SK-N-SH treated with all-trans-retinoic acid at 6 μM for 48 hours (cell line): ENCODE data around the gene MYOM1.

ENCODE experiments used
- ISL1 ChIP-seq: fragments of 250-450 bp; sonication (Bioruptor Pico); IDR thresholded peaks from 2 replicates; pipeline ENCODE4 v2.1.2; 2022; ENCODE audit warnings: mild to moderate bottlenecking, moderate library complexity
- OSR1 ChIP-seq: fragments of 250-450 bp; sonication (Bioruptor Pico); IDR thresholded peaks from 2 replicates; pipeline ENCODE4 v1.8.0; 2022; ENCODE audit warnings: moderate library complexity, mild to moderate bottlenecking, inconsistent platforms
- PPARA ChIP-seq: fragments of 250-450 bp; sonication (Bioruptor Pico); IDR thresholded peaks from 2 replicates; pipeline ENCODE4 v1.5.0; 2020; ENCODE audit warnings: mild to moderate bottlenecking, borderline replicate concordance
- RARB ChIP-seq: fragments of 250-450 bp; sonication (Bioruptor Pico); IDR thresholded peaks from 2 replicates; pipeline ENCODE4 v1.8.0; 2021; ENCODE audit warnings: mild to moderate bottlenecking, moderate library complexity
- ZFP3 ChIP-seq: fragments of 250-450 bp; sonication (Bioruptor Pico); IDR thresholded peaks from 2 replicates; pipeline ENCODE4 v1.5.0; 2020; ENCODE audit warnings: mild to moderate bottlenecking, moderate library complexity
- ZNF565 ChIP-seq: fragments of 450-650 bp; formaldehyde crosslinking; conservative IDR thresholded peaks from 2 replicates; pipeline ENCODE4 v1.5.0; 2020; ENCODE audit warnings: low read depth, mild to moderate bottlenecking, moderate library complexity
- ZNF8 ChIP-seq: fragments of 450-650 bp; formaldehyde crosslinking; IDR thresholded peaks from 2 replicates; pipeline ENCODE4 v1.5.0; 2020; ENCODE audit warnings: mild to moderate bottlenecking, moderate library complexity
- TF ChIP-seq, protein P1 (sequence below): fragments of 250-450 bp; sonication (Bioruptor Pico); IDR thresholded peaks from 2 replicates; pipeline ENCODE4 v1.8.0; 2020; ENCODE audit warnings: mild to moderate bottlenecking, moderate library complexity, borderline replicate concordance

- TF ChIP-seq, protein P1, sequence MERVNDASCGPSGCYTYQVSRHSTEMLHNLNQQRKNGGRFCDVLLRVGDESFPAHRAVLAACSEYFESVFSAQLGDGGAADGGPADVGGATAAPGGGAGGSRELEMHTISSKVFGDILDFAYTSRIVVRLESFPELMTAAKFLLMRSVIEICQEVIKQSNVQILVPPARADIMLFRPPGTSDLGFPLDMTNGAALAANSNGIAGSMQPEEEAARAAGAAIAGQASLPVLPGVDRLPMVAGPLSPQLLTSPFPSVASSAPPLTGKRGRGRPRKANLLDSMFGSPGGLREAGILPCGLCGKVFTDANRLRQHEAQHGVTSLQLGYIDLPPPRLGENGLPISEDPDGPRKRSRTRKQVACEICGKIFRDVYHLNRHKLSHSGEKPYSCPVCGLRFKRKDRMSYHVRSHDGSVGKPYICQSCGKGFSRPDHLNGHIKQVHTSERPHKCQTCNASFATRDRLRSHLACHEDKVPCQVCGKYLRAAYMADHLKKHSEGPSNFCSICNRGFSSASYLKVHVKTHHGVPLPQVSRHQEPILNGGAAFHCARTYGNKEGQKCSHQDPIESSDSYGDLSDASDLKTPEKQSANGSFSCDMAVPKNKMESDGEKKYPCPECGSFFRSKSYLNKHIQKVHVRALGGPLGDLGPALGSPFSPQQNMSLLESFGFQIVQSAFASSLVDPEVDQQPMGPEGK (CRISPR knock-in tag) = no peak
- TF ChIP-seq ZNF8 (no peak), ZNF565 (no peak), RARB (no peak), ZFP3 (CRISPR knock-in tag) (no peak), OSR1 (CRISPR knock-in tag) (no peak), PPARA (no peak), ISL1 (CRISPR knock-in tag) (no peak)
These were observed 35.3 kb downstream of the MYOM1 start for GRCh38 chr18:3184275-3184963.
